ENCODE measurements around the gene NXPH1.

GRCh38 chr7:8592167-8592566, 158.8 kb downstream of the NXPH1 start:
- TF ChIP-seq POLR2A (IDR thresholded peaks at IDR 0.05; ENCODE audit: low read depth, low read length) (no peak), POLR2AphosphoS5 (IDR thresholded peaks at IDR 0.05; ENCODE audit: low read depth, low read length) (no peak), TAF1 (IDR thresholded peaks at IDR 0.05; ENCODE audit: low read depth, low read length) (no peak), SPI1 (IDR thresholded peaks at IDR 0.05; ENCODE audit: low read depth, low read length) (no peak), POU2F2 (IDR thresholded peaks at IDR 0.05; ENCODE audit: low read depth, low read length) (no peak), PAX5 (IDR thresholded peaks at IDR 0.05; ENCODE audit: insufficient read depth, low read length, severe bottlenecking) (no peak)
